SH-SY5Y (cell line): ENCODE data around the gene WDR5B.

ENCODE experiments used
- GATA2 ChIP-seq: IDR thresholded peaks from 2 replicates; pipeline ENCODE4 v1.6.1; 2011; ENCODE audit warnings: mild to moderate bottlenecking, low read depth, low read length
- GATA3 ChIP-seq: IDR thresholded peaks from 2 replicates; pipeline ENCODE4 v1.6.1; 2011; ENCODE audit warnings: low read depth, mild to moderate bottlenecking, low read length, moderate library complexity

- no peak for TF ChIP-seq GATA3
- no peak for TF ChIP-seq GATA2
Measured at GRCh38 chr3:122366379-122366749, 49.5 kb downstream of the WDR5B start.
